Adrenal gland (tissue), 12 donors: ENCODE data around the gene FUT8. TPM values are rescaled to one million over a fixed set of nuclear protein-coding genes. Genes with fewer than 3 reads are reported as not detected.

Source experiments
- DNase-seq, 7 donors: peaks; one replicate each; pipeline ENCODE4 v3.0.0-alpha.2; 2019 to 2020
- H3K27ac ChIP-seq, 5 donors: fragments of 200-600 bp; sonication (generic) in 4 of 5; 1 replicate in 3 of 5; 2 replicates in 2 of 5; pipeline versions ENCODE4 v1.5.1 to v1.8.0; 2016 to 2020; ENCODE audit warnings: mild to moderate bottlenecking in 1 of 5
- H3K27me3 ChIP-seq: fragments of 200-600 bp; 2 replicates; pipeline ENCODE4 v1.8.0; 2021
- H3K36me3 ChIP-seq, 2 donors: fragments of 200-600 bp; replicated peaks in 1 of 2; 1 replicate in 1 of 2; 2 replicates in 1 of 2; pipeline versions ENCODE4 v1.5.1 to v1.8.0; 2018 to 2022
- H3K4me1 ChIP-seq, 2 donors: fragments of 200-600 bp; replicated peaks in 1 of 2; 1 replicate in 1 of 2; 2 replicates in 1 of 2; pipeline versions ENCODE4 v1.5.1 to v1.8.0; 2018 to 2021
- H3K4me3 ChIP-seq, 4 donors: fragments of 200-600 bp; sonication (generic) in 3 of 4; one replicate each; pipeline ENCODE4 v1.5.1; 2016 to 2018
- H3K9me3 ChIP-seq, 3 donors: fragments of 200-600 bp; sonication (generic) in 1 of 3; replicated peaks in 1 of 3; 1 replicate in 2 of 3; 2 replicates in 1 of 3; pipeline versions ENCODE4 v1.5.1 to v1.8.0; 2016 to 2021
- POLR2A ChIP-seq, 2 donors: fragments of 450-650 bp; IDR thresholded peaks; one replicate each; pipeline ENCODE4 v1.6.1; 2017; ENCODE audit warnings: antibody characterized with exemption in 2 of 2, mild to moderate bottlenecking in 2 of 2, moderate library complexity in 1 of 2
- WGBS, 4 donors: extraction: QIAGEN DNeasy Blood & Tissue Kit in 2 of 4; methylation state at CpG; one replicate each; pipeline versions ENCODE4 v1.1.5 to v1.1.7; 2013 to 2017; 5-methylcytosine and 5-hydroxymethylcytosine counted together
- intact Hi-C, 2 donors: fragments of 100-400 bp; cut with DNase I; formaldehyde crosslinking; loops; one replicate each; pipeline versions ENCODE4 v1.14.1 to v1.15.0; 2022 to 2023
- polyA plus RNA-seq, 3 donors: library from polyadenylated mRNA; stranded (reverse); fragments of 200-250 nt in 2 of 3; fragments of 350-450 nt in 1 of 3; fragmentation: Illumina TruSeq in 1 of 3; extraction: RNeasy Lipid Tissue Mini Kit (QIAGEN cat#74804) in 1 of 3; gene quantifications; one replicate each; pipeline ENCODE4 v1.2.3, GENCODE V29; 2013 to 2014
- total RNA-seq, 9 donors: library from RNA; depleted of rRNA in 4 of 9; stranded (reverse); fragments of >200 nt in 4 of 9; fragments of 120-200 nt in 1 of 9; fragmentation: NEBNext Ultra II Directional in 1 of 9; extraction: Animal tissue kit (Norgen Biotek cat#: 25700) in 1 of 9; gene quantifications; one replicate each; pipeline versions ENCODE4 v1.1.0 to v1.2.4, GENCODE V29; 2013 to 2023
- TF ChIP-seq, protein P1 (sequence below), 6 experiments: fragments of 450-650 bp in 4 of 6; fragments of 200-600 bp in 2 of 6; sonication (generic) in 1 of 6; IDR thresholded peaks; 1 replicate in 5 of 6; 2 replicates in 1 of 6; pipeline versions ENCODE4 v1.5.1 to v1.8.0; 2016 to 2021; ENCODE audit warnings: antibody characterized with exemption in 6 of 6, mild to moderate bottlenecking in 2 of 6, moderate library complexity in 1 of 6
- donor health status: healthy with polysubstance abuse.
- donor health status: Bipolar disorder and iron deficiency.
- donor health status: DM: yes; HTN: yes; CAD: no.
- donor health status: DM: no; HTN: no; CAD: no.
- donor health status: DM: no; HTN: no; CAD: no.
- donor health status: DM: yes; HTN: yes; CAD: no.

FUT8 gene
- total and polyA plus RNA-seq, 12 donors = 7.8 to 32.1 (median 21.1) TPM

DNA sequence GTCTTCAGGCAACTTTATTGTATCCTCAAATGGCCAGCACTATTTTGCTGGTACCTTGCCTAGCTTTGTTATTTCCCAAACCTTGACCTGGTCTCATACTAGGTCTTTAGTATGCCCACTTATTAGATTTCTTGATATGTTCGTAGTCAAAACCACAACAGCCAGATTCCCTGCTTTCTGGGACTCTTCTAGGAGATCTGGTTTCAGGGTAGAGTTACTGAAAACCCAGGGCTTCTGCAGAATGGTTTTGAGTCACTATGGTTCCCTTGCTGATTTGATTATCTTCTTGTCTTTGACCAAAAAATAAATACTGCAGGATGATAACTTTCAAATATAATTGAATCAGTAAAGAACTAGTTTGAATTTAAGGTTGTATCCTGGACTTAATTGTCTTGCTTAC lies 211.2 kb downstream of the FUT8 start:
- H3K4me1 ChIP-seq = no peaks in the 10 kb centered on the region
- no peak for TF ChIP-seq POLR2A (IDR thresholded peaks at IDR 0.05)
- TF ChIP-seq, protein P1, sequence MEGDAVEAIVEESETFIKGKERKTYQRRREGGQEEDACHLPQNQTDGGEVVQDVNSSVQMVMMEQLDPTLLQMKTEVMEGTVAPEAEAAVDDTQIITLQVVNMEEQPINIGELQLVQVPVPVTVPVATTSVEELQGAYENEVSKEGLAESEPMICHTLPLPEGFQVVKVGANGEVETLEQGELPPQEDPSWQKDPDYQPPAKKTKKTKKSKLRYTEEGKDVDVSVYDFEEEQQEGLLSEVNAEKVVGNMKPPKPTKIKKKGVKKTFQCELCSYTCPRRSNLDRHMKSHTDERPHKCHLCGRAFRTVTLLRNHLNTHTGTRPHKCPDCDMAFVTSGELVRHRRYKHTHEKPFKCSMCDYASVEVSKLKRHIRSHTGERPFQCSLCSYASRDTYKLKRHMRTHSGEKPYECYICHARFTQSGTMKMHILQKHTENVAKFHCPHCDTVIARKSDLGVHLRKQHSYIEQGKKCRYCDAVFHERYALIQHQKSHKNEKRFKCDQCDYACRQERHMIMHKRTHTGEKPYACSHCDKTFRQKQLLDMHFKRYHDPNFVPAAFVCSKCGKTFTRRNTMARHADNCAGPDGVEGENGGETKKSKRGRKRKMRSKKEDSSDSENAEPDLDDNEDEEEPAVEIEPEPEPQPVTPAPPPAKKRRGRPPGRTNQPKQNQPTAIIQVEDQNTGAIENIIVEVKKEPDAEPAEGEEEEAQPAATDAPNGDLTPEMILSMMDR (IDR thresholded peaks at IDR 0.05) = no peak
- no peaks in the 10 kb centered on the region for H3K9me3 ChIP-seq
- H3K36me3 ChIP-seq = no peaks in the 10 kb centered on the region
- intact Hi-C loops = no loop called here
- no peak for DNase-seq
- no peak overlapping the region for H3K27ac ChIP-seq
- no peak overlapping the region for H3K4me3 ChIP-seq
- H3K27me3 ChIP-seq = no peaks in the 10 kb centered on the region
- WGBS, 4 donors = 84 to 95% (median 86%) methylated on average over 1 of the region's 1 CpG

DNA sequence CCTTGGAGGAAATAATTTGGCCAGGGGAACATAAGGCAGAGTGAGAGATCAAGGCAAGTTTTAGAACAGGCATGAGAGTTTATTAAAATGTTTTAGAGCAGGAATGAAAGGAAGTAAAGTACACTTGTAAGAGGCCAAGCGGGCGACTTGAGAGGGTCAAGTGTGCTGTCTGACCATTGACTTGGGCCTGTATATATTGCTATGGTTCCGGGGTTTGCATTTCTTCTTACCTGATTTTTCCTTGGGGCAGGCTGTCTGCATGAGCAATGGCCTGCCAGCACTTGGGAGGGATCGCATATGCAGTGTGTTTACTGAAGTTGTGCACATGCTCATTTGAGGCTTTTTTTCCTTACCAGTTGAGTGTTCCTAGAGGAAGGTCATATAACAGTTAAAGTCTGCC lies 214.8 kb downstream of the FUT8 start:
- H3K9me3 ChIP-seq = no peaks in the 10 kb centered on the region
- peaks cover 0 to 5% of the 10 kb centered on the region in 2 donors for H3K4me1 ChIP-seq
- no peaks in the 10 kb centered on the region for H3K27me3 ChIP-seq
- no peak for TF ChIP-seq POLR2A (IDR thresholded peaks at IDR 0.05)
- TF ChIP-seq, protein P1 (IDR thresholded peaks at IDR 0.05) = no peak
- intact Hi-C loops = no loop called here
- 94 to 100% (median 98%) methylated on average over 4 of the region's 4 CpGs for WGBS, 4 donors
- no peaks in the 10 kb centered on the region for H3K36me3 ChIP-seq
- no peak overlapping the region for H3K27ac ChIP-seq
- no peak for DNase-seq
- H3K4me3 ChIP-seq = no peak overlapping the region

DNA sequence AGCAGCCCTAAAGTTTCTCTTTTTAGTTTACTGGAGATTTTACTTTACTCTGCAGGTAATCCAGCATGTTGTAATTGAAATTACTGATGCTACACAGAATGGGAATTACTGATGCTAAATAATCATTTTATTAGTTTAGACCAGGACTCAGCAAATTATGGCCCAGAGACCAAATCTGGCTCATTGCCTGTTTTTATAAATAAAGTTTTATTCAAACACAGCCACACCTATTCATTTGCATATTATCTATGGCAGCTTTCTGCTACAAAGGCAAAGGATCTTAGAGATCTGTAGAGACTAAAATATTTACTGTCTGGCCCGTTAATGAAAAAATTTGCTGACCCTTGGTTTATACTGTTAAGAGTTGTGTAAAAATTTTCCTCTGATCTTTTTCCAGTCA lies 216.1 kb downstream of the FUT8 start:
- intact Hi-C loops = no loop called here
- H3K4me1 ChIP-seq = peaks cover 0 to 5% of the 10 kb centered on the region in 2 donors
- no peaks in the 10 kb centered on the region for H3K27me3 ChIP-seq
- 86 to 94% (median 88%) methylated on average over 1 of the region's 1 CpG for WGBS, 4 donors
- TF ChIP-seq POLR2A (IDR thresholded peaks at IDR 0.05) = no peak
- TF ChIP-seq, protein P1 (IDR thresholded peaks at IDR 0.05) = no peak
- no peak for DNase-seq
- H3K9me3 ChIP-seq = no peaks in the 10 kb centered on the region
- H3K4me3 ChIP-seq = no peak overlapping the region
- no peak overlapping the region for H3K27ac ChIP-seq
- H3K36me3 ChIP-seq = no peaks in the 10 kb centered on the region

DNA sequence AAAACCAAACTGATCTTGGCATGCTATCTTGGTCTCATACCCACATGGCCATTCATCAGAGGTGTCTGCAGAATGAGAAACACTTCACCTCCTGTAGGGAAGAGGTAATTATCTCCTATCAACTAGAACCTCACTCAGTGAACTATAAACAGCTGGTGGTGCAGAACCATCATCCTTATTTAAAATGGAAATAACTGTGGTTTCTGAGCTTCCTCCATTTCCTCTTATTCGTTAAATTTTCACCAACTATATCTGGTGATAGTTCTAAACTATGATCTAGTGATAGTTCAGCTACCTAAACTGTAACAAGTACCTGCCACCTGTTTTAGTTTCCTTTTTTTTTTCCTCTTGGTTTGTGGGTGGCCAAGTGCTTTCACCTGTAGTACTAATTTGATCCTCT lies 218.5 kb downstream of the FUT8 start:
- TF ChIP-seq, protein P1 (IDR thresholded peaks at IDR 0.05) = no peak
- TF ChIP-seq POLR2A (IDR thresholded peaks at IDR 0.05) = no peak
- no peak for DNase-seq
- Histone ChIP-seq H3K36me3 (no peaks in the 10 kb centered on the region), H3K27ac (no peak overlapping the region), H3K9me3 (no peaks in the 10 kb centered on the region), H3K4me1 (peaks cover 0 to 5% of the 10 kb centered on the region in 2 donors), H3K27me3 (no peaks in the 10 kb centered on the region), H3K4me3 (no peak overlapping the region)
- WGBS, 4 donors = 52 to 83% (median 67%) methylated on average over 1 of the region's 1 CpG
- intact Hi-C loops = no loop called here
